DMS53 (cell line): ENCODE data around the gene NAA80.

Experiments
- DNase-seq: peaks from one replicate; lab custom pipeline; 2025; lab: John Stamatoyannopoulos, UW

The NAA80 gene

DNA sequence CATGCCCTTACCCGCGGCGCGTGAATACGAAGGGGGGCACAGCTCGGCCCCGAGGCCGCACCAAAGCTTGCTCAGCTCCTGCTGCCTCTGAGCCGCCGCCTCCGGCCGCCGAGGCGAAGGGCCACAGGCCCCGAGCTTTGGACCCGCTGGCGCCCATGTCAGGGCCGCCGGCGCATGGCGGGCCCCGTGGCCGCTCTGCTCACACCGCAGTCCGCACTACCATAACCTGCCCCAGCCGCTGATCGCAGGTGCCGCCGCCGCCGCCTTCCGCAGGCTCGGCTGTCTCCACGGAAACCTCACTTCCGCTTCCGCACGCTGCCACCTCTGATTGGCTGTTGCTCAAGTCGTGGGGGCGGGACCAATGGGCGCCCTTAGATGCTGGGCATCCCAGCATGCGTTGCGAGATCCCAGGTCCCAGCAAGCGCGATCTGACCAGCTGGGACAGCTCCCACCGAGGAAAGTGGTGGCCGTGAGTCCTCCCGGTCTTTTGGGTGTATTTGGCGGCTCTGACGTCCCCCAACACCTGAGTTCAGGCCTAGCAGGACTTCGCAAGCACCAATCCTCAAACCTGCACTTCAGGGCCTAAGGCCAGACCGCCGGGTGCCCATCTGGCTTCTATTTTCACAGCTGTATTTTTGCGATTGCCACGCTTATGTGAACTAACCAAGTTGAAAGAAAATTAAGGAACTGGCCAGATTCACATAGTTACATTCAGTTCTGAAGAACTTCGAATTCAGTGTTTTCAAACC is 28.9 kb upstream of the NAA80 start, which contains the start of gene TUSC2:
TUSC2 (minus strand) TSS at position 281 of the 749 bp plus-strand sequence; CDS start at position 157, 124 bp downstream.
- DNase-seq, result peak; percentile 95

DNA sequence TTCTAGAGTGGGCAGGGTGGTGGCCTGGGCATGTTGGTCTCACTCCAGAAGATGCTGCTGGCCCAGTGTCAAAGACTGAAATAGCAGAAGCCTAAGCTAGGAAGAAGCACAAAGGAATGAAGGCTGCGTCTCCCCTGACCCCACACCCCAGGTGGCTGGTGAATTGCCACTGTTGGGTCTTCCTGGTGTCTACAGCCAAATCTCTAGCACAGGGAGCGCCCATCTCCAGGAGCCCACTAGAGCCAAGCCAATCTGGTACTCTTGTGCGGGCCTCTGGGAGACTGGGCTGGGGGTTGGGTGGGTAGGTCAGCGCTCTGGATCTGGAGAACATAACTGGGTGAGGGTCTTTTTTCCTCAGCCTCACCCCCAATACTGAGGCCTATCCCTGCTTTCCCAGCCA is 27.9 kb upstream of the NAA80 start:
- DNase-seq, result no peak

DNA sequence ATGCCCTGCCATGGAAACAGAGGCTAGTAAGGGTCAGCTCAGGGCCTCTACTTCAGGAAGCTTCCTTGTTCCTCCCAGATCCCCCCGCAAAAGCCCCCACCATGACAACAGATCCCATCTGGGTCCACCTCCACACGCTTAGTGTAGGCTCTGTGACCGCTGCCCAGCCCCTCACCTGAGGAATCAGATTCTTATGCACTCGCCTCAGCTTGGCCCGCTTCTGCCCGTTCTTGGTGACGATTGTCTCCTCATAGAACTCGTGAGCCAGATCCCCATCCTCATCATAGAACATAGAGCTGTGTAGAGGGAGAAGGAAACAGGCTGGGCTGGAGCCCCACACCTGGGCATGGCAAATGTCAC is 27.0 kb upstream of the NAA80 start:
- no peak for DNase-seq

DNA sequence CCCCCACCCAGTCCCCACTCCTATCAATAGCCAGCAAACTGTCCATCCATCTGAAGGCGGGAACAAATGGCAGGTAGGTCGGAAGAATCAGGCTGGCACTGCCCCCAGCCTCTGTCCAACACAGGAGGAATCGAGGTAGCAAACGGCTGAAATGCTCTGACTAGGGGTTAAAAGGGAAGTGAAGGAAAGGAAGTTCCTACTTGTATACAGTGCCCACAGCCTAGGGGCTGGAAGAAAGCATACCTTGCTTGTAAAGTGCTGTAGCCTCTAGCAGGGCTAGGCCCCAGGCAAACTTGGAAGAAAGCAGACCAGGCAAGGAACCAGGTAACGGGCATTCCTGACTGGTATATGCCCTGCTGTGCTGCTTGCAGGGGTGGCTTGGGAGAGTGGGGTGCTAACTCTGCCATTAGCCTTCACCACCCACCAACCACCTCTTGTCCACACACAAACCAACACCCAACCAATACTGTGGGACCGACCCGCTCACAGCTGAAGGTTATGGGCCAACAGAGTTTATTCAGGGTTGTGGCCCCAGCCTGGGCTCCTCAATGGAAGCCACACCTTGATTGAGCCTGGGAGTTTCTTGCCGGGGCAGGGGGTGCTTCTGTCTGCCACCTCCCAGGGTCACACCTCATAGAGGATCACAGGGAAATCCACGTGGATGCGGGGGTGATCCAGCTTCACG is 26.4 kb upstream of the NAA80 start:
- no peak for DNase-seq

DNA sequence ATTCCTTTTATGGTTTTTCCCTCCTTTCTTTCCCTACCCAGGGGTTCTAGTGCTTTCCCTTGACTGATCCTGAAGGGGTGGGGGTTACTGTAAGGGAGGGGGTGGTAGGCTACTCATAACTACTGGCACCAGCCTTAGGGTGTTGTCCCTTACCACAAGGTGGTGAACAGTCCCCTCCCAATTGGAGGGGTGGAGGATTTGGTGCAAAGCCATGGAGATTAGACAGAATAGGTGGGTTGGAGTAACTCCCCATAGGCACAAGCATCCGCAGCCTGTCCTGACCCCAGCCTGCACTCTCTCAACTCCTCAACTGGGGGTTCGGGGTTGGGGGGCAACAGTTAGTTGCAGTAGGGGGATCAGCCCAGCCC is 25.9 kb upstream of the NAA80 start:
- DNase-seq, result no peak

DNA sequence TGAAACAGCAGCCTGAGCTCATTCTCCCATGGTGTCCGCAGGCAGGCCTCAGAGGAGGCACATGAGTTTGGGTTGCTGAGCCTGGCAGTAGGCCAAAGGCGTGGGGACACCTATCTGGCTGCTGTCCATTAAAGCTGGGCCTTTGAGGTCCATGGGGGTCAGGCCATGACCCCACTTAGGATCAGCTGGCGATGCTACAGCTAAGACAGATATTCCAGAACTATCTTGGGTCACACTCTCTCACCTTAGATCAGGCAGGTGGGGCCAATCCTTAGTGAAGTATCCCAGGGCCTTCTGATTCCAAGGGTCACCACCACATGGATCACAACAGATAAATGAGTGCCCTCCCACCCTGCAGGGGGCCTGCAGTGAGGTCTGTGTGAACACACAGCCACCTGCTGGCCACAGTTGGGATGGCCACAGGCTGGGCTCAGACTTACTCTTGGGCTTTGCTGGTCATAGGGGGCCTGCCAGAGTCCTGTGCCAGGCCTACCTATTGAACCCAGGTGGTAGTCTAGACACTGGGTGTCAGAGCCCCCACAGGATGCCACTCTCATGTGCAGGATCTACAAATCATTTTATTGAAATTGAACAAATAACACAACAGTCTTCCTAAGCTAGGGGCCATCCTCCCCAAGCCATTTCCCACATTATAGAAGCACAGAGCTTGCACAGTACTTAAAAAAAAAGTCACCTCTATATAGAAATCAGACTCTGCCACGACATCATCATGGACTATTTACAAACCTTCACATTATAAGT is 25.3 kb upstream of the NAA80 start:
- DNase-seq, result peak; percentile 61

GRCh38 chr3:50323614-50324199 is 24.5 kb upstream of the NAA80 start:
- DNase-seq, result no peak

GRCh38 chr3:50323092-50323600 is 23.9 kb upstream of the NAA80 start:
- peak; percentile 9 for DNase-seq

- peak; percentile 25 for DNase-seq
Measured at GRCh38 chr3:50322386-50323091, 23.3 kb upstream of the NAA80 start, which contains the start of gene HYAL2. Gene HYAL2, minus strand, starts transcription at chr3:50322745. Its CDS starts 2,256 bp downstream, at chr3:50320489.

DNA sequence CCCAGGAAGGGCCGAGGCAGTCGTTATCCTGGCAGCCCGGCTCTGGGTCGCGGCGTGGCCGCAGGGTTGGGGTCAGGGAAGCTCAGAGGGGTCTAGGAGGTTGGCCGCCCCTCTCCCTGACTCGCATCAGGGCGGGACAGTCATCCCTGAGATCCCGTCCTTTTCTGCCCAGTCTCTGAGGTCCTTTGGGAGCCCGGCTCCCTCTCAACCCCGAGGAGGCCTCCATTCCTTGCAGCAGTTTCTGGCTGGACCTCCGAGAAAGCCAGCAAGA is 22.8 kb upstream of the NAA80 start:
- no peak for DNase-seq

DNA sequence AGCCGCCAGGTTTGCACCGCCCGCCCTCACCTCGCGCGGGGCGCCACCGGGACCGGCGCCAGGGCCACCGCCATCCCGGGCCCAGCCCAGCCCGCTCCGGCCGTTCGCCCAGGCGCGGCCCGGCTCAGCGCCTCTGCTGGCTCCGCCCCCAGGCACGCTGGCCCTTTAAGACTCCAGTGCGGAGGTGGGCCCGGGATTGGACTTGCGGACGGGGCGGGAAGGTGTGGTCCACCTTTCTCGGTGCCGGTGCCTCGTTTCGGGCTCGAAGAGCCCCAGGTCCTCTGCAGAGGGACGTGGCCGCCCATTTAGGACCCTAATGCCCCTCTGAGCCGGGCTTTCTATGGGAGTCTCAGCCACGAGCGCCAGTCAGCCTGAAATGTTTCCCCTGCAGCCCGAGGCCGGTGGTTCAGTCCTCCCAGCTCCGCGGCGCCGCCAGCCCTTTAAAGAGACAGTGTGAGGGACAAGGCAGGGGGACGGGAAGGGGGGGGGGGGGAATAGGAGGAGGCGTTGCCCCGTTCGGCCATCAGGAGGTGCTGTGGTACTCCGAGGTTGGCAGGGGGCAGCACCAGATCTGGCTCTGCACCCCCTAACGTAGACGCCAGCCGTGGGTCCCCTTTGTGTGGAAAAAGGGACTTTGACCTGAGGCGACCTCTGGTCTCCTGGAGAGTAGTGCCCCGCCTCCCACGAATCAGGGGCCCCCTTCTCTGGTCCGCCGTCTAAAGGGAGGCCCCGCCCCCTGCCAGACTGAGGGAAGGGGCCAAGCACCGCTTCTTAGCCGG is 22.3 kb upstream of the NAA80 start:
- DNase-seq, result peak; percentile 85

GRCh38 chr3:50320853-50321335 is 21.7 kb upstream of the NAA80 start:
- peak; percentile 69 for DNase-seq

DNA sequence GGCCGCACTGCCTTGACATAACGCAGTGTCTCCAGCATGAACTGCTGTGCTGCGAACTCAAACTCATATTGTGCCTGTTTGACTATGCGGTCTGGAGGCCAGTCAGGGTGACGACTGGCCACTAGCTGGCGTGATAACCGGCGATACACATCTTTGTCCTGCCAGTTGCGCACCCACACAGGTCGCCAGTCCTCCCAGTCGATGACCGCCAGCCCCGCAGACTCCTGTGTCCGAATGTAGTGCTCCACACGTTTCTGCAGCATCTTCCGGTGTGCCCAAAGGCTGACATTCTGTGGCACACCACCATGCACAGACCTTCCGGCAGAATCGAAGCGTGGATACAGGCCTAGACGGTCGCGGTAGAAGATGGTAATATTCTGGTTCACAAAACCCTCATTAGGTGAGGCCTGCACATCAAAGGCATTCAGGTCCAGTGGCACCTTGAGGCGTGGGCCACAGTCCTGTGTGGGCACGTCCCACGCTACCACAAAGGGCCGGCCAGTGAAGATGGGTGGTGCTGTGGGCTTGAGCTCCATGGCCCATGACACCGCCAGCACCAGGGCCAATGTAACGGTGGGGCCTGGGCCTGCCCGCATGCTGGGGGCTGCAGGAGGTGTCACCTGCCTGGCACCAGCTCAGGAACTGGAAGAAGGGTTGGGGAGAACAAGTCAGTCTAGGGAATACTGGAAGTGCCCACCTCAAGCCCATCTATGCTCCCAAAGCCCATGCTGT is 20.9 kb upstream of the NAA80 start:
- no peak for DNase-seq

DNA sequence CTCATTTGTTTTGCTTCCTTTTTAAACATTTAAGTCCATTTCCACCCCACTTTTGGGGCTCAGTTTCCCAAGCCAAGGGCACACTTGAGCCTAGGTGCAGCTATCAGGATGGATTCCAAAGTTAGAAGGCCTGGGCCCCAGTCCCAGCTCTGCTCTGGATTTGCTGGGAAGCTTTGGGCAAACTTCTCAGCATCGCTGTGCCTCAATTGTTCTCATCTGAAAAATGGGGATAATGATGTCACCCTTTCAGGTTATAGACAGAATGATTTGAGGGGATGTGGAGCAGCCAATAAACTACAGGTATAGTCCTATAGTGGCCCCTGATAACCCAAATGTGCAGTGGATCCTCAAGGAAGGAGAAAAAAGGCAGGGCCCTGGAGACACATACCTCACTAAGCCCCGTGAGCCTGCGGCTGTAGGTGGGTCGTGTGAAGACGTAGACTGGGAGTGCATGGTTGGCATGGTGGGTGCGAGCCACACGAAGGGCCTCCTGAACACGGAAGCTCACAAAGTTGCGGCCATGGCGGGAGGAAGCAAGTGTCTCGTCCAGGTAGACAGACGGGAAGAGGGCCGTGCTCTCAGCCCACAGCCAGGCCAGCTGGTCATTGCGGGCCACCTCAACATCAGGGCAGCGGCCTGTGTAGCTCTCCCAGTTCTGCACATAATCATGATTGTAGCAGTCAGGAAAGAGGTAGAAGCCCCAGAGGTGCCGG is 20.1 kb upstream of the NAA80 start:
- no peak for DNase-seq

- no peak for DNase-seq
Measured at GRCh38 chr3:50318615-50319014, 19.4 kb upstream of the NAA80 start.

DNA sequence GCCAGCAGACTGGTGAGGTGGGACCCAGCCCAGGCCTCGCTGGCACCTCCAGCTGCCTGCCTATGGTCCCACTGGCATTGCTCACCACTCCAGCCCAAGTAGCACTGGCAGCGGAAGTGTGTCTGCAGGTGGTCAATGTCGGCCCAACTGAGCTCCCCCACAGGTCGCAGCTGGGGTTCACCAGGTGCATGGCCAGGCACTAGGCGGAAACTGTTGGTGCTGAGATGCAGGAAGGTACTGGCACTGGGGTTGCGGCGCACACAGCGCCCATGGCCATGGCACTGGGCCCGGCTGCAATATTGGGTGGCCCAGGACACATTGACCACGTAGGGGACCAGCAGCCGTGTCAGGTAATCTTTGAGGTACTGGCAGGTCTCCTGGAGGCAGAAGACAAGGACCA is 19.0 kb upstream of the NAA80 start:
- DNase-seq, result no peak

- peak; percentile 51 for DNase-seq
Measured at GRCh38 chr3:50317300-50317699, 18.1 kb upstream of the NAA80 start.

GRCh38 chr3:50316657-50317242 is 17.5 kb upstream of the NAA80 start:
- DNase-seq, result peak; percentile 75

DNA sequence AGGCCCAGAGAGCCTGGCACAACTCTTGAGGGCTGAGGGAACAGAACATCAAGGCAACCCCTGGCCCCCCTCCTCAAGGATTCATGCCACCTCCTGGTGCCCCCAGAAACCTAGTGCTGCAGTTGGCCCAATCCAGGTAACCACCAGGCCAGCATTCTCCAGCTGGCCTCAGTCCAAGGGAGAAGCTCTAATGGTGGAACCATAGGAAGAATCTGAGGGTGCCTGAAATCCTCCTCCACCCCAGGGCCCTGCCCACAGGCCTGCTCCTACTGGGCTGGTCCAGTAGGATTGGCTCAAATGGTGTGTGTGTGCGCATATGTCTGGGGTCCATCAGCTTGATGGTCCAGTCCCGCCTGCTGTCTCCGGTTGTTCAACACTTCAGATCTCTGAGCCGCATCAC is 15.6 kb upstream of the NAA80 start:
- no peak for DNase-seq
